DND-41 (cell line): Measurements from ENCODE around the gene PSORS1C1.
A peak's percentile ranks its signal among the peaks of the same experiment; 100 is the strongest.

Experiments
- ATAC-seq: fragments of 200-7000 bp; cut with Tn5 transposase; 3 replicates; pipeline ENCODE4 v1.9.1; 2021; ENCODE audit warnings: low read depth; ENCODE audit not compliant: insufficient read depth
- DNase-seq: peaks from one replicate; pipeline ENCODE4 v3.0.0-alpha.2; 2020
- H2AFZ ChIP-seq: 2 replicates; pipeline ENCODE4 v1.6.0; 2012; ENCODE audit warnings: low read depth, low read length
- H3K27ac ChIP-seq: 2 replicates; pipeline ENCODE4 v1.5.1; 2012; ENCODE audit warnings: low read length, inconsistent platforms
- H3K27me3 ChIP-seq: fragments of 200-600 bp; sonication (generic); 2 replicates; pipeline ENCODE4 v1.6.0; 2012; ENCODE audit warnings: low read length, mild to moderate bottlenecking, inconsistent platforms; ENCODE audit not compliant: insufficient read depth, poor library complexity
- H3K36me3 ChIP-seq: 2 replicates; pipeline ENCODE4 v1.5.1; 2012; ENCODE audit warnings: low read length, inconsistent platforms; ENCODE audit not compliant: insufficient read depth
- H3K4me1 ChIP-seq: 2 replicates; pipeline ENCODE4 v1.5.1; 2012; ENCODE audit warnings: mild to moderate bottlenecking, low read length; ENCODE audit not compliant: insufficient read depth
- H3K4me2 ChIP-seq: 2 replicates; pipeline ENCODE4 v1.6.0; 2012; ENCODE audit warnings: mild to moderate bottlenecking, moderate library complexity, low read length, inconsistent platforms; ENCODE audit not compliant: insufficient read depth
- H3K4me3 ChIP-seq, 2 experiments: fragments of 200-600 bp in 1 of 2; shearing (Covaris generic) in 1 of 2; 2 replicates each; pipeline ENCODE4 v1.5.1; 2012 to 2016; ENCODE audit warnings: inconsistent platforms in 2 of 2, low read length in 2 of 2, mild to moderate bottlenecking in 2 of 2, low read depth in 1 of 2, moderate library complexity in 1 of 2
- H3K79me2 ChIP-seq: 2 replicates; pipeline ENCODE4 v1.6.0; 2012; ENCODE audit warnings: low read length, inconsistent platforms; ENCODE audit not compliant: insufficient read depth
- H3K9ac ChIP-seq: 2 replicates; pipeline ENCODE4 v1.6.0; 2012; ENCODE audit warnings: low read depth, mild to moderate bottlenecking, inconsistent platforms, low read length, moderate library complexity
- H3K9me3 ChIP-seq: 2 replicates; pipeline ENCODE4 v1.5.1; 2012; ENCODE audit warnings: low read length, moderate library complexity, mild to moderate bottlenecking, inconsistent platforms; ENCODE audit not compliant: insufficient read depth, severe bottlenecking
- H4K20me1 ChIP-seq: 2 replicates; pipeline ENCODE4 v1.6.0; 2012; ENCODE audit warnings: low read length; ENCODE audit not compliant: insufficient read depth
- EZH2 ChIP-seq: IDR thresholded peaks from 3 replicates; pipeline ENCODE4 v1.6.1; 2012; ENCODE audit warnings: borderline replicate concordance, low read depth, mild to moderate bottlenecking, moderate library complexity, low read length, inconsistent platforms; ENCODE audit not compliant: severe bottlenecking
- TF ChIP-seq, protein P1 (sequence below): IDR thresholded peaks from 2 replicates; pipeline ENCODE4 v1.5.1; 2012; ENCODE audit warnings: borderline replicate concordance, low read length, moderate library complexity, mild to moderate bottlenecking; ENCODE audit not compliant: poor library complexity, severe bottlenecking; ENCODE audit errors: extremely low read depth

Gene PSORS1C1

DNA sequence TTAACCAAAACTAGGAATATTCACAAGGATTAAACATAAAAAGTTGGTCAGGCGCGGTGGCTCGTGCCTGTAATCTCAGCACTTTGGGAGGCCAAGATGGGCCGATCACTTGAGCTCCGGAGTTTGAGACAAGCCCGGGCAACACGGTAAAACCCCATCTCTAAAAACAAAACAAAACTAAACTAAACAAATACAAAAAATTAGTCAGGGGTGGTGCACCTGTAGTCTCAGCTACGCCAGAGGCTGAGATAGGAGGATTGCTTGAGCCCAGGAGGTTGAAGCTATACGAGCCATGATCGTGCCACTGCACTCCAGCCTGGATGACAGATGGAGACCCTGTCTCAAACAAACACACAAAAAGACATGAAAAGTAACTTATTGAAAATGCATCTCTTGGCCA is 21.1 kb downstream of the PSORS1C1 start:
- no peak overlapping the region for H3K27ac ChIP-seq
- ATAC-seq: no peak
- H3K4me1 ChIP-seq: peaks cover 6% of the 10 kb centered on the region

DNA sequence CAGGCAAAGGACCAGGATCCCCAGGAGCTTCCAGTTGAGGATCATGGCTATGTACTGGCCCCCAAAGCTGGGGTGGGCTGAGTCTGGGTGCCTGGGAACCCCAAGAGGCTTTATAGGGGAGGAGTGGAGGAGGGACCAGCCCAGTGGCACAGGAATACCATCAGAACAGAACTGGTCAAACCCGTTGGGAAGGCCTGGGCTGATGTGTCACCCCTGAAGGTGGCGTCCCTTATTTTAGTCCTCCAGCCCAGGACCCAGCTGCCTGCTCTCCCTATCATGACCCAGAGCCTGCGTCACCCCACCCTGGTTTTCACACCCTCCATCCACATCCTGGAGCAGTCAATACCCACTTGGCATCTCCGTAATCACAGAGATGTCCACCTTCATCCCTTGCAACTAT is 24.4 kb downstream of the PSORS1C1 start, which contains the start of gene PSORS1C2:
Gene PSORS1C2, minus strand, starts transcription at position 85 of the 400 bp plus-strand sequence. Its CDS starts 40 bp downstream, at position 45.
- peak within 1 kb of the TSS; percentile 21; the same call in 1 of the 2 replicates for H3K9ac ChIP-seq
- H3K4me2 ChIP-seq: peak within 1 kb of the TSS; percentile 54
- H3K36me3 ChIP-seq: peaks cover 13% of the 10 kb centered on the region
- no peak for DNase-seq
- H3K27ac ChIP-seq: no peak within 1 kb of the TSS
- H4K20me1 ChIP-seq: no peaks in the 10 kb centered on the region
- H3K27me3 ChIP-seq: no peaks in the 10 kb centered on the region
- no peaks in the 10 kb centered on the region for H3K9me3 ChIP-seq
- H3K4me1 ChIP-seq: peaks cover 6% of the 10 kb centered on the region
- no peak for TF ChIP-seq EZH2
- TF ChIP-seq, protein P1, sequence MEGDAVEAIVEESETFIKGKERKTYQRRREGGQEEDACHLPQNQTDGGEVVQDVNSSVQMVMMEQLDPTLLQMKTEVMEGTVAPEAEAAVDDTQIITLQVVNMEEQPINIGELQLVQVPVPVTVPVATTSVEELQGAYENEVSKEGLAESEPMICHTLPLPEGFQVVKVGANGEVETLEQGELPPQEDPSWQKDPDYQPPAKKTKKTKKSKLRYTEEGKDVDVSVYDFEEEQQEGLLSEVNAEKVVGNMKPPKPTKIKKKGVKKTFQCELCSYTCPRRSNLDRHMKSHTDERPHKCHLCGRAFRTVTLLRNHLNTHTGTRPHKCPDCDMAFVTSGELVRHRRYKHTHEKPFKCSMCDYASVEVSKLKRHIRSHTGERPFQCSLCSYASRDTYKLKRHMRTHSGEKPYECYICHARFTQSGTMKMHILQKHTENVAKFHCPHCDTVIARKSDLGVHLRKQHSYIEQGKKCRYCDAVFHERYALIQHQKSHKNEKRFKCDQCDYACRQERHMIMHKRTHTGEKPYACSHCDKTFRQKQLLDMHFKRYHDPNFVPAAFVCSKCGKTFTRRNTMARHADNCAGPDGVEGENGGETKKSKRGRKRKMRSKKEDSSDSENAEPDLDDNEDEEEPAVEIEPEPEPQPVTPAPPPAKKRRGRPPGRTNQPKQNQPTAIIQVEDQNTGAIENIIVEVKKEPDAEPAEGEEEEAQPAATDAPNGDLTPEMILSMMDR: no peak
- ATAC-seq: no peak
- H3K79me2 ChIP-seq: no peaks in the 10 kb centered on the region
- peak within 1 kb of the TSS; percentile 62 for H2AFZ ChIP-seq
- no peak within 1 kb of the TSS for H3K4me3 ChIP-seq

More for the DNA sequence above, 21.1 kb downstream of the PSORS1C1 start:
- Histone ChIP-seq H3K9ac (no peak overlapping the region), H3K27me3 (no peaks in the 10 kb centered on the region), H4K20me1 (no peaks in the 10 kb centered on the region), H3K36me3 (no peaks in the 10 kb centered on the region), H3K79me2 (no peaks in the 10 kb centered on the region), H3K4me3 (no peak overlapping the region), H3K4me2 (no peak overlapping the region), H3K9me3 (no peaks in the 10 kb centered on the region), H2AFZ (no peak overlapping the region)
- no peak for DNase-seq
- TF ChIP-seq EZH2: no peak
- TF ChIP-seq, protein P1: no peak

DNA sequence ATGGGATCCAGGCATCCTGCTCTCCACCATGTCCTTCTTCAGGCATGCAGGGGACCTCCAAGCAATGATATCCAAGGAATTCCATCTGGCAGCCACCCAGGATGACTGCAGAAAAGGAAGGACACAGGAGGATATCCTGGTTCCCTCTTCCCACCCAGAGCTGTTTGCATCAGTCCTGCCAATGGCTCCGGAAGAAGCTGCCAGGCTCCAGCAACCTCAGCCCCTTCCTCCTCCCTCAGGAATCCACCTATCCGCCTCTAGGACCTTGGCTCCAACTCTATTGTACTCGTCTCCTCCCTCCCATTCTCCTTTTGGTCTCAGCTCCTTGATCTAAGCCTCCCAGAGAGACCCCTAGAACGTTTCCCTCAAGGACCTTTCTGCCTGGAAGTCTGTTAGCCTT is 25.0 kb downstream of the PSORS1C1 start:
- Histone ChIP-seq H3K36me3 (peaks cover 20% of the 10 kb centered on the region), H3K4me2 (no peak overlapping the region), H3K27me3 (no peaks in the 10 kb centered on the region), H3K9ac (no peak overlapping the region), H3K4me1 (peaks cover 6% of the 10 kb centered on the region), H4K20me1 (no peaks in the 10 kb centered on the region), H3K27ac (no peak overlapping the region), H3K9me3 (no peaks in the 10 kb centered on the region), H2AFZ (no peak overlapping the region), H3K4me3 (no peak overlapping the region), H3K79me2 (no peaks in the 10 kb centered on the region)
- DNase-seq (no peak), ATAC-seq (no peak)
- TF ChIP-seq, protein P1: no peak
- no peak for TF ChIP-seq EZH2

DNA sequence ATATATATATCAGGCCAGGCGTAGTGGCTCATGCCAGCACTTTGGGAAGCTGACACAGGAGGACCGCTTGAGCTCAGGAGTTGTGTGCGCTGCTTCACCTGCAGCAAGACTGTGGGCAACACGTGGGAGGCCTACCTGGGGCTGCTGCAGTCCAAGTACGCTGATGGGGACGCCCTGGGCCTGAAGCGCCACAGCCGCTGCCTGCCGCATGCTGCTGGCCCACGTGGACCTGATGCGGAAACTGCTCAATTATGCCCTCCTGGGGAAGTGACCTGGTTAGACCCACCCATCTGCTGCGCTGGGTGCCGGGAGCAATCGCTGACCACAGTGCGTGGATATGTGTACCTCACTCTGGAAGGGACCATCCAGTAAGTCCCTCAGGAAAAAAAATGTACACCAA is 26.0 kb downstream of the PSORS1C1 start:
- Histone ChIP-seq H2AFZ (no peak overlapping the region), H3K79me2 (no peaks in the 10 kb centered on the region), H3K4me2 (no peak overlapping the region), H3K9me3 (no peaks in the 10 kb centered on the region), H3K36me3 (peaks cover 30% of the 10 kb centered on the region), H3K4me3 (no peak overlapping the region), H3K4me1 (peaks cover 6% of the 10 kb centered on the region), H3K27me3 (no peaks in the 10 kb centered on the region), H3K9ac (no peak overlapping the region), H4K20me1 (no peaks in the 10 kb centered on the region), H3K27ac (no peak overlapping the region)
- no peak for DNase-seq
- no peak for ATAC-seq
- no peak for TF ChIP-seq EZH2
- TF ChIP-seq, protein P1: no peak
